ENCODE measurements around the gene DCAF12.
"Not testable (repeated sequence)": the region's sequence is repeated elsewhere in the genome, so short reads cannot be mapped to it uniquely, and the experiment has no call there.

The DCAF12 gene

GRCh38 chr9:34145165-34145564 lies 18.7 kb upstream of the DCAF12 start:
- CTCF ChIA-PET, result interaction anchor here (0.9 to 1.7 kb wide), 3 partner anchors 10 to 108 kb away, joined by 3 to 8 read pairs (median 3); no protein-coding TSS in a partner anchor
- no peak for TF ChIP-seq CTCF (IDR thresholded peaks at IDR 0.05; ENCODE audit: insufficient read depth, low read length, missing control alignments)
- no peak overlapping the region for H3K4me3 ChIP-seq (ENCODE audit: low read depth, low read length)
- DNase-seq (ENCODE audit: low read depth, low spot score), result no peak
- POLR2A ChIA-PET, result no interaction called here

DNA sequence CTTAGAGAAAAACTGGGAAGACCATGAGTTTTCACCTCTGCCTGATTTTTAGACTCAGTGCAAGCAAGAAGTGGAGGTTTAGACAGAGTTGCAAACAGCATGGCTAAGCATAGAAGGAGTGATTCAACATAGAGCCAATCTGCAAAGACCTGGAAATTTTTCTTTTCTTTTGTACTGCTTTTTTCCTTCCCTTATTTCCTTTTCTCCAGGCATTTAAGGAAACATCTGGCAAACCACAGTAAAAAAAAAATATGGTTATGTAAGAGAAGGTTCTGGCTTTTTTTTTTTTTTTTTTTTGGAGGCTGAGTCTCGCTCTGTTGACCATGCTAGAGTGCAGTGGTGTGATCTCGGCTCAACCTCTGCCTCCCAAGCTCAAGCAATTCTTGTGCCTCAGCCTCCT lies 16.6 kb upstream of the DCAF12 start:
- no peak for TF ChIP-seq CTCF (IDR thresholded peaks at IDR 0.05; ENCODE audit: insufficient read depth, low read length, missing control alignments)
- POLR2A ChIA-PET, result no interaction called here
- DNase-seq (ENCODE audit: low read depth, low spot score), result no peak
- CTCF ChIA-PET, result no interaction called here
- H3K4me3 ChIP-seq (ENCODE audit: low read depth, low read length), result no peak overlapping the region

- no peak overlapping the region for H3K4me3 ChIP-seq (ENCODE audit: low read depth, low read length)
- no peak for DNase-seq (ENCODE audit: low read depth, low spot score)
- no peak for TF ChIP-seq CTCF (IDR thresholded peaks at IDR 0.05; ENCODE audit: insufficient read depth, low read length, missing control alignments)
- ChIA-PET POLR2A (no interaction called here), CTCF (no interaction called here)
These were observed 14.4 kb upstream of the DCAF12 start for GRCh38 chr9:34140853-34141252.

DNA sequence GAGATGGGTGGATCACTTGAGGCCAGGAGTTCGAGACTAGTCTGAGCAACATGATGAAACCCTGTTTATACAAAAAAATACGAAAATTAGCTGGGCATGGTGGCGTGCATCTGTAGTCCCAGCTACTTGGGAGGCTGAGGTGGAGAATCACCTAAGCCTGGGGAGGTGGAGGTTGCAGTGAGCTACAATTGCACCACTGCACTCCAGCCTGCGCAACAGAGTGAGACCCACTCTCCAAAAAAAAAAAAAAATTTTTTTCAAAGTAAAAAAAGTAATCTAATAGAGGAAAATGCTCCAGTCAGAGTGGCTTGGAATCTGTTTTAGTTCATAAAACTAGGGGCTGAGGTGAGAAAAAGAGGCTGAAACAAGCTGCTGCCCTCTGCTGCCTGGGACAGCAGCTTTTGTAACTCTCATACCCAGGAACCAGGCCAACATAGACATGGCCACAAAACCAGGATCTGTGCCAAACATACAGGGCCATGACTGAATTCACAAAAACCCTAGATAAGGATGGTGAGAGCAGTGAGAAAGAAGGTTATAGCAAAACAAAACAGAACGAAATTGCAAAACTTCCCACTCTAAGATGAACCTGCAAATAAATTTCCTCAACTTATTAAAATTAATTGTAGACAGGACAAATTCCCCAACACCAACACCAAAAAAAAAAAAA lies 13.1 kb upstream of the DCAF12 start:
- no peak overlapping the region for H3K4me3 ChIP-seq (ENCODE audit: low read depth, low read length)
- CTCF ChIA-PET, result interaction anchor here (0.7 kb wide), 1 partner anchor 76 kb away, joined by 3 read pairs; no protein-coding TSS in a partner anchor
- POLR2A ChIA-PET, result interaction anchor here (0.6 to 0.9 kb wide), 3 partner anchors 9 to 127 kb away, joined by 3 to 4 read pairs (median 3); no protein-coding TSS in a partner anchor
- peak; percentile 45 for TF ChIP-seq CTCF (IDR thresholded peaks at IDR 0.05; ENCODE audit: insufficient read depth, low read length, missing control alignments)
- peak; percentile 65 for DNase-seq (ENCODE audit: low read depth, low spot score)

GRCh38 chr9:34138644-34139043 lies 12.1 kb upstream of the DCAF12 start:
- DNase-seq (ENCODE audit: low read depth, low spot score); H3K4me3 ChIP-seq (ENCODE audit: low read depth, low read length); CTCF ChIA-PET; POLR2A ChIA-PET: not testable (repeated sequence)

GRCh38 chr9:34134521-34134920 lies 8.0 kb upstream of the DCAF12 start:
- POLR2A ChIA-PET, result no interaction called here
- CTCF ChIA-PET, result no interaction called here
- TF ChIP-seq CTCF (IDR thresholded peaks at IDR 0.05; ENCODE audit: insufficient read depth, low read length, missing control alignments), result no peak

DNA sequence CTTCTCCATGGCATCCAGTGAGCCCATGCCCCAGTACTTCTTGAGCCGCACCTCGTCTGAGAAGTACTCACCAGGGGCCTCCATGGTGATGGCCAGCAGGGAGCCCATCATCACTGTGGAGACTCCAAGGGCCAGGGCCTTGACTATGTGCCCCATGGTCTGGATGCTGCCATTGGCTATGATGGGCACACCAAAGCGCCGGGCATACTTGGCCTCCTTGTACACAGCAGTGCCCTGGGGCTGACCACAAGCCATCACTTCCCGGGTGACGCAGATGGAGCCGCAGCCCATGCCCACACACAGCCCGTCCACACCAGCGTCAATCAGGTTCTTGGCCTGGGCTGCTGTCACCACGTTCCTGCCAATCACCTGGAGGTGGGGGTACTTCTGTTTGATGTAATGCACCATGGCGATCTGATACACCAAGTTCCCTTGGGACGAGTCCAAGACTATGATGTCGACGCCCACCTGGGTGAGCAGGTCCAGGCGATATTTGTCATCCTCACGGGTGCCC lies 7.0 kb upstream of the DCAF12 start:
- POLR2A ChIA-PET, result no interaction called here
- H3K4me3 ChIP-seq (ENCODE audit: low read depth, low read length), result no peak overlapping the region
- CTCF ChIA-PET, result no interaction called here
- no peak for TF ChIP-seq CTCF (IDR thresholded peaks at IDR 0.05; ENCODE audit: insufficient read depth, low read length, missing control alignments)
- no peak for DNase-seq (ENCODE audit: low read depth, low spot score)

More at GRCh38 chr9:34134521-34134920, 8.0 kb upstream of the DCAF12 start:
- DNase-seq (ENCODE audit: low read depth, low spot score), result no peak
- H3K4me3 ChIP-seq (ENCODE audit: low read depth, low read length), result no peak overlapping the region
